Calu3 (cell line): ENCODE measurements around the gene UTP3. TPM values are rescaled to one million over a fixed set of nuclear protein-coding genes. Genes with fewer than 3 reads are reported as not detected.
A peak's percentile ranks its signal among the peaks of the same experiment; 100 is the strongest.

ENCODE experiments used
- BruUV-seq: library from RNA; stranded (reverse); fragments of 400-500 nt; replicated peaks from 2 replicates; lab custom pipeline; 2021; lab: Mats Ljungman, UMichigan
- CTCF ChIA-PET: fragments of 300-600 bp; sonication (Branson Sonifier 250); formaldehyde crosslinking; loops from one replicate; lab custom pipeline; 2022; ENCODE audit warnings: antibody characterized with exemption; lab: Charles Lee
- DNase-seq: peaks from one replicate; pipeline ENCODE4 v3.0.0; 2022
- H3K27ac Mint-ChIP-seq: one replicate; pipeline ENCODE4 v1.8.0; 2022; ENCODE audit warnings: mixed read lengths; ENCODE audit not compliant: unreplicated experiment
- H3K27me3 Mint-ChIP-seq: one replicate; pipeline ENCODE4 v1.8.0; 2022; ENCODE audit warnings: mixed read lengths; ENCODE audit not compliant: unreplicated experiment
- H3K36me3 Mint-ChIP-seq: one replicate; pipeline ENCODE4 v1.8.0; 2022; ENCODE audit warnings: mild to moderate bottlenecking, moderate library complexity, mixed read lengths; ENCODE audit not compliant: insufficient read depth, unreplicated experiment
- H3K4me1 Mint-ChIP-seq: one replicate; pipeline ENCODE4 v1.8.0; 2022; ENCODE audit warnings: mild to moderate bottlenecking, low read depth, mixed read lengths; ENCODE audit not compliant: unreplicated experiment
- H3K4me3 Mint-ChIP-seq: one replicate; pipeline ENCODE4 v1.8.0; 2022; ENCODE audit warnings: mild to moderate bottlenecking, low read depth, moderate library complexity, mixed read lengths; ENCODE audit not compliant: unreplicated experiment
- H3K9me3 Mint-ChIP-seq: one replicate; pipeline ENCODE4 v1.8.0; 2022; ENCODE audit warnings: low read depth, mixed read lengths; ENCODE audit not compliant: unreplicated experiment
- CTCF ChIP-seq: fragments of 200-600 bp; IDR thresholded peaks from one replicate; pipeline ENCODE4 v1.8.0; 2022; ENCODE audit warnings: antibody characterized with exemption; ENCODE audit not compliant: unreplicated experiment
- intact Hi-C: fragments of 100-400 bp; cut with micrococcal nuclease; formaldehyde crosslinking; loops from one replicate; pipeline ENCODE4 v1.10.0; 2022; ENCODE audit not compliant: unreplicated experiment
- total RNA-seq: library from RNA; stranded (reverse); gene quantifications from 2 replicates; pipeline ENCODE4 v1.2.3, GENCODE V29; 2022

The UTP3 gene
- total RNA-seq, 1 experiment from 2014 or later, result 22.2 TPM

DNA sequence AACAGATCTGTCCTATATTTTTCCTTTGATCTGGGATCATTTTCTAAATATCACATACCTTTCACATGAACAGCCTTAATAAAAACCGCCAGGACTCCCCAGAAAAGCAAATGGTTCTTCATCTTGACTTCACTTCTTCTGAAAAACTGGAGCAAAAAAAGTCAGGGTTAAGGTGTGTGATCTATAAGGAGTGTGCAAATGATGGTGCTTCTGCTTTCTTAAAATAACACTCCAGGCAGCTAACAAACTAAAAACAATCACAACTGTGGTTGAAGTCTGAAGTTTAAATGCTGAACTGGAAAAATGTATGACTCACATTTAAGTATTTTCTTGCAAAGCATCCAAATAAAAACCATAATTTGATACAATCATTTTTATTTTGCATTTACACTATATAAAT, 22.0 kb upstream of the UTP3 start, which contains the start of gene JCHAIN:
Gene JCHAIN, minus strand, starts transcription at position 140 of the 400 bp plus-strand sequence. Its CDS starts 18 bp downstream, at position 122.
- CTCF ChIA-PET, result no interaction called here
- peaks cover 18% of the 10 kb centered on the region for H3K4me1 Mint-ChIP-seq
- no peak for TF ChIP-seq CTCF
- no TSS peak for BruUV-seq
- H3K36me3 Mint-ChIP-seq, result peaks cover 4% of the 10 kb centered on the region
- no peak for DNase-seq
- H3K27me3 Mint-ChIP-seq, result no peaks in the 10 kb centered on the region
- H3K9me3 Mint-ChIP-seq, result no peaks in the 10 kb centered on the region
- no peak within 1 kb of the TSS for H3K27ac Mint-ChIP-seq
- intact Hi-C loops, result no loop called here
- no peak within 1 kb of the TSS for H3K4me3 Mint-ChIP-seq

GRCh38 chr4:70667740-70668535, 20.4 kb upstream of the UTP3 start:
- peaks cover 20% of the 10 kb centered on the region for H3K4me1 Mint-ChIP-seq
- no peak overlapping the region for H3K27ac Mint-ChIP-seq

DNA sequence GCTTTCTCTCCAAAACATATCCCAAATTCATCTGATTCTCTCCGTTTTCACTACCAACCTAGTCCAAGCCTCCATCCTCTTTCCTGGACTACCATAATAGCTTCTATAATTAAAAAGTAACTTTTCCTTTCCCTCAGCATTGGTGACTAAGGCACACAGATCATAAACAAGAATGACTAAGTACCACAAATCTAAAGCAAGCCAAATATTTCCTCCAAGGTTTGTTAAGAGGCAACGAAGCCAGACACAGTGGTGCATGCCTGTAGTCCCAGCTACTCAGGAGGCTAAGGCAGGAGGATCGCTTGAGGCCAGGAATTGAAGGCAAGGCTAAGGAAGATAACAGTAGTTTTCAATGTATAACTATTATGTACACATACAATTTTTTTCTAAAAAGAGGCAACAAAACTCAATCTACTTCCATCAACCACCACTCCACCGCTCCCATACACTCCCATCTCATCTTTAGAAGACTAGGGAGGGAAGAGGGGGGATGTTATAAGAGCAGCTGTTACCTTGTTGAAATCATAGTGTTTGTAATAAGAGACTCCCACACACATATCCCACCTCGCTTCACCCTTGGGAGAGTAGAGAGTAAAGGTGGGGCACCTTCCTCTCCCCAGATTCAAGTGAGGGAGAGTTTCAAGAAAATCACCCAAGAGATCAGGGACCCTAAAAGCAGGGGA, 17.9 kb upstream of the UTP3 start:
- Mint-ChIP-seq H3K4me3 (no peak overlapping the region), H3K27me3 (no peaks in the 10 kb centered on the region), H3K36me3 (peaks cover 4% of the 10 kb centered on the region), H3K9me3 (no peaks in the 10 kb centered on the region), H3K27ac (peak overlapping the region; percentile 63), H3K4me1 (peaks cover 20% of the 10 kb centered on the region)
- intact Hi-C loops, result no loop called here
- no peak for TF ChIP-seq CTCF
- DNase-seq, result no peak
- BruUV-seq, result no TSS peak
- CTCF ChIA-PET, result interaction anchor here (1.9 kb wide), 1 partner anchor 18 kb away, joined by 4 read pairs; no protein-coding TSS in a partner anchor

More at GRCh38 chr4:70667740-70668535, 20.4 kb upstream of the UTP3 start:
- CTCF ChIA-PET, result no interaction called here
- no TSS peak for BruUV-seq
- Mint-ChIP-seq H3K4me3 (no peak overlapping the region), H3K27me3 (no peaks in the 10 kb centered on the region), H3K36me3 (peaks cover 4% of the 10 kb centered on the region), H3K9me3 (no peaks in the 10 kb centered on the region)
- no peak for TF ChIP-seq CTCF
- DNase-seq, result no peak
- intact Hi-C loops, result no loop called here

DNA sequence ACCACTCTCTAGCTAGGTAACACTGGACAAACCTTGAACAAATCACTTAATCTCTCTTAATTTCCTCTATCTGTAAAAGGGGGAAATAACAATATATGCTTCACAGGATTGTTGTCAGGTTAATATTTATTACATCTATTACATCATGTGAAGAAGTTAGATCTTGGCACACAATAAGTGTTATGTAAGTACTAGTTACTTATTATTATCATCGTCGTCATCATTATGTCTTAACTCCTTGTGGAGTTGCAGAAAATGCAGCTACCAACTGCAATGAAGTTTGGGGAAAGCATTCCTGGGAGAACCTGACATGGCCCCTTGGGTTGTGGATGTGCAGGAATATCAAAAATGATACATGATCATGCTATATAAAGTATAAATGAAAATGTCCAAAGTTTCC, 17.2 kb upstream of the UTP3 start:
- H3K4me1 Mint-ChIP-seq, result peaks cover 20% of the 10 kb centered on the region
- peak overlapping the region; percentile 63 for H3K27ac Mint-ChIP-seq
- intact Hi-C loops, result no loop called here
- DNase-seq, result no peak
- peaks cover 4% of the 10 kb centered on the region for H3K36me3 Mint-ChIP-seq
- CTCF ChIA-PET, result interaction anchor here (0.6 to 1.9 kb wide), 2 partner anchors 19 to 68 kb away, joined by 3 to 4 read pairs; no protein-coding TSS in a partner anchor
- H3K4me3 Mint-ChIP-seq, result no peak overlapping the region
- BruUV-seq, result no TSS peak
- TF ChIP-seq CTCF, result no peak
- H3K27me3 Mint-ChIP-seq, result no peaks in the 10 kb centered on the region
- no peaks in the 10 kb centered on the region for H3K9me3 Mint-ChIP-seq
